Immature natural killer cell (primary cell): ENCODE measurements around the gene KHDC4. TPM values are rescaled to one million over a fixed set of nuclear protein-coding genes. Genes with fewer than 3 reads are reported as not detected.

Experiments used
- DNase-seq, 3 donors: peaks; one replicate each; pipeline ENCODE4 v3.0.0; 2022; ENCODE audit warnings: mixed read lengths in 1 of 3
- H3K27ac Mint-ChIP-seq, 6 donors: one replicate each; pipeline ENCODE4 v1.8.0; 2020; ENCODE audit warnings: mixed read lengths in 6 of 6, mild to moderate bottlenecking in 5 of 6, inconsistent platforms in 4 of 6, moderate library complexity in 3 of 6
- H3K27me3 Mint-ChIP-seq, 3 donors: one replicate each; pipeline ENCODE4 v1.8.0; 2020 to 2021; ENCODE audit warnings: low read depth in 3 of 3, mild to moderate bottlenecking in 3 of 3, mixed read lengths in 3 of 3, moderate library complexity in 3 of 3, inconsistent platforms in 1 of 3
- H3K36me3 Mint-ChIP-seq, 3 donors: one replicate each; pipeline ENCODE4 v1.8.0; 2020; ENCODE audit warnings: mixed read lengths in 3 of 3, inconsistent platforms in 2 of 3, mild to moderate bottlenecking in 2 of 3
- H3K4me1 Mint-ChIP-seq, 2 donors: one replicate each; pipeline ENCODE4 v1.8.0; 2020; ENCODE audit warnings: inconsistent platforms in 2 of 2, mild to moderate bottlenecking in 2 of 2, mixed read lengths in 2 of 2, moderate library complexity in 1 of 2
- H3K4me3 Mint-ChIP-seq, 5 donors: one replicate each; pipeline ENCODE4 v1.8.0; 2020; ENCODE audit warnings: mild to moderate bottlenecking in 5 of 5, mixed read lengths in 5 of 5, inconsistent platforms in 3 of 5, moderate library complexity in 3 of 5
- H3K9me3 Mint-ChIP-seq, 6 donors: one replicate each; pipeline ENCODE4 v1.8.0; 2020; ENCODE audit warnings: mild to moderate bottlenecking in 6 of 6, mixed read lengths in 6 of 6, inconsistent platforms in 4 of 6, moderate library complexity in 3 of 6
- polyA plus RNA-seq, 3 donors: library from polyadenylated mRNA; unstranded; fragments of 300-500 nt; fragmentation: Illumina TruSeq; gene quantifications; one replicate each; pipeline ENCODE4 v1.2.3, GENCODE V29; 2021

The KHDC4 gene
- polyA plus RNA-seq = 1 to 10 TPM; 1.0 to 7.0 (median 4.1) TPM

DNA sequence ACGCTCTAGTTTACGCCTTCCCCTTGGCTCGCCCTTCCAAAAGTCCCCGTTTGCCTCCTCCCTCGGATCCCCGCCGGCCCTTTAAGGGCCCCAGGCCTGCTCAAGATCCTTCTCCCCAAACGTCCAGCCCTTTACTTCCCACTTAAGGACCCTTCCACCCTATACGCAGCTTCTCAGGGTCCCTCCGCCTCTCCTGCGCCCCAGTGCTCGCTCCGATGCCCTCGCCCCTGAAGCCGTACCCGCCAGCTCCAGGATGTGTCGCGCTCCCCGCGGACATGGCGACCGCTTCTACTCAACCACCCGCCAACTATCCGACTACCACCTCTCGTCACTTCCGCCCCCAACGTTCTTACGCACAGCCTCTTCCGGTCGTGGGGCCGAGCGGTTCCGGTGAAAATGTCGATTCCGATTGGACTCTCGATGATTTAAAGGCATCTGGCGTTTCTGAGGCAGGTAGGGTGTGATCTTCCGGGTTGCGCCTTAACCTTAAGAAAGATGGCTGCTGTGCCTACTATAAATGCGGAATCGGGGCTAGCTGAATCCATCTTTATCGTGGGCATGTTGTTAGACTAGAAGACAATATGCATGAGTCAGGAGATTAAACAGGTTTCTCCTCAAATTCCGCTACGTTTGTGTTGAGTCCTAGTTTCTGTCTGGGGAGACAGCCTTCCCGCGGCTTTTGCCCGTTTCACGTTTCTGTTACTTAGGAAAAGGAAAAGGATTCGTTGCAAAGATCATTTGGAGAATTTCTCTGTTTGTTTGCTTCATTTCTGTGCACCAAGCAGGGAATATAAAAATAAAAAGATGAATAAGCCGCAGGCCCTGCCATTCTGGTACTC lies at the start of gene KHDC4:
Gene KHDC4, minus strand, starts transcription at position 317 of the 839 bp plus-strand sequence. Its CDS starts 40 bp downstream, at position 277.
- no peaks in the 10 kb centered on the region for H3K9me3 Mint-ChIP-seq
- H3K27me3 Mint-ChIP-seq = no peaks in the 10 kb centered on the region

DNA sequence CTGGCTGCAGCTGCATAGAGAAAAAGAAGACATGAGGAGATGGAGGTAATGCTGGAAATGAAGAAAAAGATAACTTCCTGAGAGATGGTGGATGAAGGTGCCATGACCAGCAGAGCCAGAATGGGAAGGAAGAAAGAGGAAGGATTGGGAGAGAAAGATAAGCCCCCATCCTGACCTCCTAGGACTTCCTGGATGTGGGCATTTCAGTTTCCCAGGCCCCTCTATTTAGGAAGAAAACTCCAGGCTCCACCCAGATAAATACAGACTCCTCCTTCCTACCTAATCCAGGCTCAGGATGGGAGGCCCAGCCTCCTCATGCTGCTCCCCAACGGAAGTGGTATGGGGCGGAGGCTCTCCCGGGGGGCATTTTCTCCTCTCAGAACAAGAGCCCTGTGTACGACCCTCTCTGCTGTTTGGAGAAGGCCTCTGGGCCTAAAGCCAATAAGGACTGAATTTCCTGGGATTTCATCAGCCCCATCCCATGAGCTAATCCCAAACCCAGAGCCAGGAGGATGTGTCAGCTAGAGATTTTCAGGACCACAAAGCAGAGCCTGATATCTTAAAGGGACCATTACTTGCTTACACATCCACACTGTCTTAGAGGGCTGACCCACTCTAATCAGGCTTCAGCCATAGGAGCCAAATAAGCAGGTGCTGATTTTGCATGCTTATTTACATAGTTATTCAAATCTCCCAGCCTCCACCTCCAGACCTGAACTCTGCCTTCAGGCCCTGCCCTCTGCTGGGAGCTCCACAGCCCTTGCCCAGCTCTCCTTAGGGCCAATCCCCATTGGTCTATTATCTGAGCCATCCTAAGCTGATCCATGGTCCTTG lies 49.2 kb upstream of the KHDC4 start:
- peaks cover 2 to 3% (median 3%) of the 10 kb centered on the region in 3 donors for H3K27me3 Mint-ChIP-seq
- peak overlapping the region in 1 of 5 donors; percentile 14 for H3K4me3 Mint-ChIP-seq
- H3K27ac Mint-ChIP-seq = peak overlapping the region; percentile 40 to 94 (median 74)
- no peak for DNase-seq
- no peaks in the 10 kb centered on the region for H3K9me3 Mint-ChIP-seq
- no peaks in the 10 kb centered on the region for H3K36me3 Mint-ChIP-seq
- peaks cover 48 to 51% of the 10 kb centered on the region in 2 donors for H3K4me1 Mint-ChIP-seq

More for the DNA sequence above, at the start of gene KHDC4:
- peak within 1 kb of the TSS in 2 of 5 donors; percentile 36 to 58 for H3K4me3 Mint-ChIP-seq
- H3K36me3 Mint-ChIP-seq = peaks cover 0 to 8% (median 4%) of the 10 kb centered on the region in 3 donors
- DNase-seq = peak; percentile 96 to 97 (median 97)
- H3K4me1 Mint-ChIP-seq = peaks cover 29 to 35% of the 10 kb centered on the region in 2 donors
- H3K27ac Mint-ChIP-seq = no peak within 1 kb of the TSS

DNA sequence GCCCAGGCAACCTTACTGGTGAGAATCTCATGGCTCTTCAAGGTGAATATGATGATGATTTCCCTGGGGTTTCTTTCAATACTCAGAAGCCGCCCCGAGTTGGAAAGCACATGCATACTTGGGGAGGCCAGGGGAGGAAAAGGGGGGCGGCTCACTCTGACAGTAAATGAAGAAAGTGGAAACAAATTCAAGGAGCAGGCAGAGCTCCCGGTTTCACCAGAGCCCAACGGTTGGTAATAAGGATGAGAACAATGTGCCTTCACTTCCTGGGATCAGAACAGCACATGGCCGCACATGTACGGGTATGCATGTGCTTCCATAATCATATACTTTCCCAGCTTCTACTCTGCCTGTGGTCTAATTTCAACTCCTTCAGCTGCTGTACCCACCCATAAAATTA lies 47.9 kb upstream of the KHDC4 start:
- Mint-ChIP-seq H3K27ac (peak overlapping the region; percentile 89 to 99 (median 94)), H3K4me3 (peak overlapping the region in 4 of 5 donors; percentile 18 to 98 (median 64)), H3K27me3 (peaks cover 7 to 12% (median 8%) of the 10 kb centered on the region in 3 donors), H3K4me1 (peaks cover 52 to 56% of the 10 kb centered on the region in 2 donors), H3K36me3 (peaks cover 0 to 3% (median 0%) of the 10 kb centered on the region in 3 donors), H3K9me3 (no peaks in the 10 kb centered on the region)
- DNase-seq = no peak

DNA sequence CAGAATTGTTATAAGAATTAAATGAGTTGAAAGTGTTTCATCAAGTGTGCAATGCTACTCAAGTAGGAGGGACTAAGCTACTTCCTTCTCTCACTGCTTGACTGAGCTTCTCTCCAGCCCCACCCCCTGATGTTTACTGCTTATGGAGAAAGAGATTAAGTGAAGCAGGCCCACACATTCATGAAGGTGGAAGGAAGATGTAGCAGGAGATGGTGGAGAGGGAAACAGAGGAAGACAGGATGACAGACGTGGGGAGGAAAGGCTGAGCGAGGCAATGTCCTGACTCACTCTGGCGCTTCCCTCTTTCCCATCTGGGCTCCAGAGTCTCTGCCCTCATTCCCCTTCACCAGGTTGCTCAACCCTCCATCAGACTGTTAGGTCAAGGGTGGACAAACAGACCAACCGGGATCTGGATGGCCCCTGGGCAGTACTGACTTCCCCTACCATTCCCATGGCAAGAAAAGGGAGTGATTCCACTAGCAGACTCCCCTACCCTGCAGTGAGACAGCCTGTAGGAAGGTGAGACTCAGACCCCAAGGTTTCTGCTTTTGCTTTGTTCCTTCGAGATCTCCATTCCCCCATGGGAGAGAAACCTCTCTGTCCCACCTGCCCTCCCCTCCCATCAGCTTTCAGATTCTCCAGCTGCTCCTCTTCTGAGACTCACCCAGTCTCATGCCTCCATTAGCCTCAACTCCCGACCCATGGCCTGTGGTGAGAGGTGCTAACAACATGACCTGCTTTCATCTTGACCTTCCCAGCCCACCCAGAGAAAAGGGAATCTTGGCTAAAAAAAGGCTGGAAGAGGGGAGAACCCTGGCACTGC lies 47.3 kb upstream of the KHDC4 start:
- Mint-ChIP-seq H3K9me3 (no peaks in the 10 kb centered on the region), H3K4me3 (peak overlapping the region; percentile 90 to 98 (median 96)), H3K27me3 (peaks cover 7 to 16% (median 12%) of the 10 kb centered on the region in 3 donors), H3K36me3 (peaks cover 0 to 3% (median 0%) of the 10 kb centered on the region in 3 donors), H3K27ac (peak overlapping the region; percentile 89 to 99 (median 94)), H3K4me1 (peaks cover 58 to 62% of the 10 kb centered on the region in 2 donors)
- peak in 1 of 3 donors; percentile 36 for DNase-seq

DNA sequence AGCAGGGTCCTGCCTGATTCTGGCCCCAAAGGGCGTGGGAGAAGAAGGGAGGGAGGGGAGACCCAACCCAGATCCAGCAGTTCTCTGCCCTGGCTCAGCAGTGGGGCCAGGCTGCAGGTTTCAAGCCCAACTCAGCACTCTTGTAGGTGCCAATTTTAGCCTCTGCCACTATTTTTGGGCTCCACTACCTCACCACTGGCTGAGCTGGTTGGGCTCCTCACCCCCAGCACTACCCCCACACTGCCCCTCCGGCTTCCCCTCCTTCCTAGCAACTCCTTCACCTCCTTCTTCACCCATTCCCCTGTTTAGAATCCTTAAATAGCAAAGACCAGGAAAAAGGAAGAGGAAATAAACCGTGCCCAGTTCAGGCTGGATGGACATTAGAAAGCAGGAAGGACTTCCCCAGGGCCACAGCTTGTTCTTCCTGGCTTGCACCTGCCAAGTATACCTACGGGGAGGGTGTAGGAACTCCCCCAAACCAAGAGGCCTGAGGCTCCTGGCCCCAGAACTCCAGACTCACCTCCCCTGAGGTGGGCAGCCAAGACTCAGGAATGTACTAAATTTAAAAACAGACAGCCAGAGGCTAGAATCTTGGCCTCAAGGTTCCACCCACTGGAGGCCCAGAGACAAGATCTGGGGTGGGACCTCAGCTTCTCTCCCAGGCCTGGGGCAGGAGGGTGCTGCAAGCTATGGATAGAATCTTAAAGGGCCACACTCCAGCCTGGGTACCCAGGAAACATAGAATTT lies 45.6 kb upstream of the KHDC4 start:
- H3K4me3 Mint-ChIP-seq = peak overlapping the region; percentile 90 to 98 (median 96)
- peaks cover 75 to 79% of the 10 kb centered on the region in 2 donors for H3K4me1 Mint-ChIP-seq
- H3K27me3 Mint-ChIP-seq = peaks cover 7 to 19% (median 19%) of the 10 kb centered on the region in 3 donors
- peaks cover 0 to 3% (median 0%) of the 10 kb centered on the region in 3 donors for H3K36me3 Mint-ChIP-seq
- peak overlapping the region; percentile 89 to 99 (median 94) for H3K27ac Mint-ChIP-seq
- no peak for DNase-seq
- H3K9me3 Mint-ChIP-seq = no peaks in the 10 kb centered on the region

DNA sequence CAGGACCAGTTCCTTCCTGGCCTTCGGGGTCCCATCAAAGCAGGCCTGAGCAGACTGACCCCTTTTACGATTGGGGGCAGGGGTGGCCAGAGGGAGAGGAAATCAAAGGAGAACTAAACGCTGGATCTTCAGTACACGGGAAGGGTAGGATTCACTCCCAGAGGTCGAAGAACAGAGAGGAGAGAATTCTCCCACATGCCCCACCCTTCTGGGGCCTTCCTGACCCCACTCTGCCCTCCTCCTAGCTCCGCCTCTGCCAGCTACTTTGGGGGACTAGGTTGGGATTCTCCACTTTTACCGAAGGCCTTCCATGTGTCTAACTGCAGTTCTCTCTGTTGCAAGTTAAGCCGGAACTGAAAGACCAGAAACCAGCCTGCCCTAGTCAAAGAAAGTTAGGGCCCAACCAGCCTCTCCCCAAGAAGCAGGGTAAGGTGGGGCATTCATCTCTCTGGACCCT lies 44.8 kb upstream of the KHDC4 start:
- Mint-ChIP-seq H3K4me1 (peaks cover 83 to 85% of the 10 kb centered on the region in 2 donors), H3K4me3 (peak overlapping the region; percentile 90 to 98 (median 96)), H3K36me3 (peaks cover 0 to 3% (median 0%) of the 10 kb centered on the region in 3 donors), H3K27ac (peak overlapping the region; percentile 89 to 99 (median 94)), H3K27me3 (peaks cover 7 to 19% (median 19%) of the 10 kb centered on the region in 3 donors), H3K9me3 (no peaks in the 10 kb centered on the region)
- DNase-seq = no peak

DNA sequence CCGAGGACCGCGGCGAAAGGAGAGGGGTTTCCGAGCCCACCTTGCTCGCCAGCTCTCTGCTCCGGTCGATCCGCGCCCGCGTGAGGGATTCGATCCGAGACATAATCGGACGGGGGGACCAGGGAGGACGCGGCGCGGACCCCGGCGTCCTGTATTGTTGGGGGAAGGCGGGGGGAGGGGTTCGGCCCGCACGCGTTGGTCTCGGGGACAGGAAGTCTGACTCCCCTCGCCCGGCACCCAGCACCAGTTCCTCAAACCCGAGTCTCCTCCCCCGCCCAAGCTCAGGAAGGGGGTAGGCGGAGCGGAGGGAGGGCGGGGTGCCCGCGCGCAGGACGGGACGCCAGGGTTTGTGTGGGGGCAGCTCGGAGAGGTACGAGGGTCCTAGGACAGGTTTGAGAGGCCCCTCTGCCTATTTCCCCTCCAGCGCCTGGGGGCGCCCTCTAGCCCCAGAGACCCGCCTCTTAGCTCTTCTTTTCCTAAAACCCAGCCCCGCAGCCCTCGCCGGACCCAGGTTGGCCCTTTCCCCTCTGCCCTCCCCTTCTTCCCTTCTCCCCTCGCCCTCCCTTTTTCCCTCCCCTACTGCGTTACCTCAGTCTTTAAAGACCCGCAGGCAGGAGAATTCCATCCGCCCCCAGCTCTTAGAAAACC lies 44.2 kb upstream of the KHDC4 start, which contains the start of gene ARHGEF2:
Gene ARHGEF2, minus strand, starts transcription at position 223 of the 648 bp plus-strand sequence. Its CDS starts 120 bp downstream, at position 103.
- Mint-ChIP-seq H3K27me3 (peaks cover 7 to 19% (median 19%) of the 10 kb centered on the region in 3 donors), H3K27ac (peak within 1 kb of the TSS; percentile 89 to 99 (median 94)), H3K4me3 (peak within 1 kb of the TSS; percentile 90 to 98 (median 96)), H3K9me3 (no peaks in the 10 kb centered on the region), H3K4me1 (peaks cover 86 to 89% of the 10 kb centered on the region in 2 donors), H3K36me3 (peaks cover 0 to 3% (median 0%) of the 10 kb centered on the region in 3 donors)
- DNase-seq = peak; percentile 75 to 77 (median 75)

DNA sequence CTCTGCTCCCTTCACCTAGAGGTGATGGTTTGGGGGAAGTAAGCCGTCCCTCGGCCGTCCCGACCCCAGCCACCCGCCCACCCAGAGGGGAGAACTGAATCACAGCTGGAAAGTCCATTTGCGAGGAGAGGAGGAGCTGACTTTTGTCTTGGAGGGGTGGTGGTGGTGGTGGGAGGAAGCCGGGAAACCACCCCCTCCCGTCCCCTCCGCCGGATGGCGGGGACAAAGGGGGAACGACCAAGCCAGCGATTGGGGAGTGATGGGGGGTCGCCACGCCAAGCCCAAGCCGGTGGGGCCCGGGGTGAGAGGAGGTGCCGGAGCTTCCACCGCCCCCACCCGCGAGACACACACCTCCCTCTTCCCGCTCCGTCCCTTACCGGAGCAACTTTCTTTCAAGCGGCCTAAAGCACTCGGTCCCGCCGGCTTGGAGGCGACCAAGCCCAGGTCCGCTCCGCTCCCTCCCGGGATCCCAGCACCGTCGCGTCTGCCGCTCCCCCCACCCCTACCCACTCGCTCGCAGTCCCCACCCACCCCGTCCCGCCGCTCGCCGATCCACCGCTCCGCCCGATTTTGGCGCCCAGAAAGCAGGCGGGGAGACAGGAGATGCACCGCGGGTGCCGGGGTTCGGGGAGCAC lies 43.6 kb upstream of the KHDC4 start:
- no peaks in the 10 kb centered on the region for H3K9me3 Mint-ChIP-seq
- H3K27me3 Mint-ChIP-seq = peaks cover 8 to 19% (median 19%) of the 10 kb centered on the region in 3 donors
- DNase-seq = peak; percentile 39 to 58 (median 42)
- H3K4me3 Mint-ChIP-seq = peak overlapping the region; percentile 90 to 98 (median 96)
- peak overlapping the region; percentile 89 to 99 (median 94) for H3K27ac Mint-ChIP-seq
- H3K4me1 Mint-ChIP-seq = peaks cover 88 to 89% of the 10 kb centered on the region in 2 donors
- peaks cover 0 to 3% (median 0%) of the 10 kb centered on the region in 3 donors for H3K36me3 Mint-ChIP-seq

DNA sequence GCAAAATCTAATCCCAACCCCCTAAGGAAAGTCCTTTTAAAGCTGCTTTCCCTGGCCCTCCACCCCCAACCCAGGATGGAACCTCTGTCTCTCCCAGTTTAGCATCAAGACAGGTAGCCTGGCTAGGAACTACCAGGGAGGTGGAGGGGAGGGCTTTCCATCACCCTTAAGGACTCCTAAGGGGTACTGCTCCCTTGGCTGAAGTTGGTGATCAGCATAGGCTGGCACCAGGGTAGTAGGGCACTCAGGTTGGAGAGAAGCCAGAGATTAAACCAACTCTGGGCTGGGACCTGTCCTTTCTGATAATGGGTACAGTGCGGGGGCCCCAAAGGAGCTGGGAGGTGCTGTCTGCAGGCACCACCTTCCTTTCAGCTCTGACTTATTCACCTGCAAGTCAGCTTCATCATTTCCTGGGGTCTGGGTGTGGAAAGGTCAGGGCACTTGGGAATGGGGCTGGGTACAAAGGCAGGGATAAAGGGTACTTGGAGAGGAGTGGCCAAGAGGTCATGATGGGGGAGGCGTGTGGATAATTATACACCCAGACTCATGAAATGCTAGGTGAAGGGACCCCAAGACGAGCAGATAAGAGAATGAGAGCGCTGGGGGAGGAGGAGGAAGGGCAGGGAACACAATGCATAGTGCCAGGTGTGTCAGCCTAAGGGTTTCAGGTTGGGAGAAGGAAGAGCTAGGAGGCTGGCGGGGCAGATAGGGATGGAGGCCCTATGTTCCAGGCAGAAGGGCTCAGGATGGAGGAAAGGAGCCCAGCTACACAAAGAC lies 42.9 kb upstream of the KHDC4 start:
- peaks cover 88 to 89% of the 10 kb centered on the region in 2 donors for H3K4me1 Mint-ChIP-seq
- peak overlapping the region; percentile 89 to 99 (median 94) for H3K27ac Mint-ChIP-seq
- peaks cover 0 to 3% (median 0%) of the 10 kb centered on the region in 3 donors for H3K36me3 Mint-ChIP-seq
- DNase-seq = no peak
- H3K27me3 Mint-ChIP-seq = peaks cover 8 to 19% (median 16%) of the 10 kb centered on the region in 3 donors
- no peaks in the 10 kb centered on the region for H3K9me3 Mint-ChIP-seq
- peak overlapping the region; percentile 90 to 98 (median 96) for H3K4me3 Mint-ChIP-seq

DNA sequence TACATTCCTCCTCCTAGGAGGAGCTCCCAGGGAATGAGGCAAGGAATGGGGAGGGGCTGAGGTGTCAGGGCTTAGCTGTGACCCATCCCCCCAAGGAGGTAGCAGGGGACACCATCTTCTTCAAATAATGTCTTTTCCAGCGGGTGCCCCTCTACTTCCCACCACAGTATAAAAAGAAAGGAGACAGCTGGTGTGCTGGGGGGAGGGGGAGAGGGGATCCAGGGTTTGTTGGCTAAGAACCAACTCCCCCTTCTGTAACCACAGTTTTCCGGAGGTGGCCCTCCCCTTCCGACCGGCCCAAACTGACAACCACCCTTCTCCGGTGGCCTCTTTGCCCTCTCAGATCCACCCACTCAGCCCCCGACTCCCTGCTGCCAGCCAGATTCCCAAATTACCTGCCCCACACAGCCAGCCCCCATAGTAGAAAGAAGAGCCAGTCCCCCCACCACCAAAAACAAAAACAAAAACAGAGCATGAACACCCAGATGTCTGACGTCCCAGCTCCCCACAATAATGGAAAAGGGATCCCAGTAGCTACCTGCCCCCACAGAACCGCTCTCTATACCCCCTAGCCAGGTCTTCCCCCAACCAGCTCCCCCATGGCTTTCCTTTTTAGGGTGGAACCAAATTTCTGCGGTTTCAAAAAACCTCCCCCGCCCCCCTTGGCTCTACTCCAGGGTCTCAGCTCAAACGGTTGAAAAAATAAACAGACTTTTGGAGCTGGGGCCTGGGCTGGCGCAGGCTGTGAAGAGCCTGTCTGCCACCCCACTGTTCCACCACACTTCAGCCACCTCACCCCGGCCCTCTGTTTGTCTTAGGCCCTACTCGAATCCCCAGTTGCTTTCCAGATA lies 42.1 kb upstream of the KHDC4 start:
- H3K4me3 Mint-ChIP-seq = peak overlapping the region; percentile 90 to 98 (median 96)

More for the DNA sequence above, 42.1 kb upstream of the KHDC4 start:
- peak overlapping the region; percentile 89 to 99 (median 94) for H3K27ac Mint-ChIP-seq
- DNase-seq = peak; percentile 54 to 59 (median 54)
- peaks cover 87 to 89% of the 10 kb centered on the region in 2 donors for H3K4me1 Mint-ChIP-seq
- H3K36me3 Mint-ChIP-seq = peaks cover 0 to 3% (median 0%) of the 10 kb centered on the region in 3 donors
- H3K9me3 Mint-ChIP-seq = no peaks in the 10 kb centered on the region
- H3K27me3 Mint-ChIP-seq = peaks cover 8 to 19% (median 16%) of the 10 kb centered on the region in 3 donors
